ENCODE data around the gene OXLD1. TPM values are rescaled to one million over a fixed set of nuclear protein-coding genes. Genes with fewer than 3 reads are reported as not detected.

Gene OXLD1
- total RNA-seq, 1 donor from 2014 or later, result 43.0 TPM

- TF ChIP-seq POLR2AphosphoS5 (IDR thresholded peaks at IDR 0.05; ENCODE audit: insufficient read depth in 1 of 2, low read depth in 1 of 2) (no peak), POLR2A (IDR thresholded peaks at IDR 0.05) (no peak), CTCF (IDR thresholded peaks at IDR 0.05) (no peak)
Observed at GRCh38 chr17:81694810-81695209, 28.4 kb upstream of the OXLD1 start.

GRCh38 chr17:81693509-81694210 lies 27.3 kb upstream of the OXLD1 start:
- peaks cover 0 to 92% of the 10 kb centered on the region in 2 donors for H3K36me3 ChIP-seq
- no peaks in the 10 kb centered on the region for H3K27me3 ChIP-seq
- DNase-seq (ENCODE audit: extremely low spot score in 2 of 2), result no peak
- no peak overlapping the region for H3K27ac ChIP-seq
- no peaks in the 10 kb centered on the region for H3K4me1 ChIP-seq
- no peaks in the 10 kb centered on the region for H3K9me3 ChIP-seq
- no peak overlapping the region for H3K4me3 ChIP-seq
- TF ChIP-seq POLR2AphosphoS5 (IDR thresholded peaks at IDR 0.05; ENCODE audit: insufficient read depth in 1 of 2, low read depth in 1 of 2) (no peak), CTCF (IDR thresholded peaks at IDR 0.05) (no peak), POLR2A (IDR thresholded peaks at IDR 0.05) (no peak)
- intact Hi-C loops (cut with DNase I), result no loop called here

More at GRCh38 chr17:81694810-81695209, 28.4 kb upstream of the OXLD1 start:
- DNase-seq (ENCODE audit: extremely low spot score in 2 of 2), result no peak
- H3K9me3 ChIP-seq, result no peaks in the 10 kb centered on the region
- no peak overlapping the region for H3K4me3 ChIP-seq
- intact Hi-C loops (cut with DNase I), result no loop called here
- no peak overlapping the region for H3K27ac ChIP-seq
- no peaks in the 10 kb centered on the region for H3K4me1 ChIP-seq
- H3K36me3 ChIP-seq, result peaks cover 0 to 87% of the 10 kb centered on the region in 2 donors
- H3K27me3 ChIP-seq, result no peaks in the 10 kb centered on the region

- intact Hi-C loops (cut with DNase I), result no loop called here
- Histone ChIP-seq H3K9me3 (no peaks in the 10 kb centered on the region), H3K27ac (no peak overlapping the region), H3K27me3 (no peaks in the 10 kb centered on the region), H3K36me3 (peaks cover 0 to 96% of the 10 kb centered on the region in 2 donors), H3K4me3 (no peak overlapping the region), H3K4me1 (peaks cover 7% of the 10 kb centered on the region)
- TF ChIP-seq POLR2A (IDR thresholded peaks at IDR 0.05) (no peak), CTCF (IDR thresholded peaks at IDR 0.05) (no peak), POLR2AphosphoS5 (IDR thresholded peaks at IDR 0.05; ENCODE audit: insufficient read depth in 1 of 2, low read depth in 1 of 2) (no peak)
- DNase-seq (ENCODE audit: extremely low spot score in 2 of 2), result no peak
Observed at GRCh38 chr17:81691608-81692007, 25.2 kb upstream of the OXLD1 start.

GRCh38 chr17:81691196-81691595 lies 24.8 kb upstream of the OXLD1 start:
- Histone ChIP-seq H3K4me1 (peaks cover 11% of the 10 kb centered on the region), H3K9me3 (no peaks in the 10 kb centered on the region), H3K27me3 (no peaks in the 10 kb centered on the region), H3K4me3 (no peak overlapping the region), H3K27ac (no peak overlapping the region), H3K36me3 (peaks cover 0 to 96% of the 10 kb centered on the region in 2 donors)
- no peak for TF ChIP-seq CTCF (IDR thresholded peaks at IDR 0.05)
- no peak for TF ChIP-seq POLR2AphosphoS5 (IDR thresholded peaks at IDR 0.05; ENCODE audit: insufficient read depth in 1 of 2, low read depth in 1 of 2)
- TF ChIP-seq POLR2A (IDR thresholded peaks at IDR 0.05), result no peak
- DNase-seq (ENCODE audit: extremely low spot score in 2 of 2), result no peak
- intact Hi-C loops (cut with DNase I), result no loop called here

GRCh38 chr17:81690549-81690948 lies 24.1 kb upstream of the OXLD1 start:
- peaks cover 17% of the 10 kb centered on the region for H3K4me1 ChIP-seq
- H3K27ac ChIP-seq, result no peak overlapping the region
- peaks cover 0 to 96% of the 10 kb centered on the region in 2 donors for H3K36me3 ChIP-seq
- TF ChIP-seq CTCF (IDR thresholded peaks at IDR 0.05) (no peak), POLR2A (IDR thresholded peaks at IDR 0.05) (no peak), POLR2AphosphoS5 (IDR thresholded peaks at IDR 0.05; ENCODE audit: insufficient read depth in 1 of 2, low read depth in 1 of 2) (no peak)
- intact Hi-C loops (cut with DNase I), result no loop called here
- no peak overlapping the region for H3K4me3 ChIP-seq
- H3K27me3 ChIP-seq, result no peaks in the 10 kb centered on the region
- no peak for DNase-seq (ENCODE audit: extremely low spot score in 2 of 2)
- no peaks in the 10 kb centered on the region for H3K9me3 ChIP-seq
